Lung (tissue), 12 donors: ENCODE data around the gene KCNG2. TPM values are rescaled to one million over a fixed set of nuclear protein-coding genes. Genes with fewer than 3 reads are reported as not detected.

Experiments
- ATAC-seq: fragments of 200-7000 bp; cut with Tn5 transposase; one replicate; pipeline ENCODE4 v1.9.1; 2020; ENCODE audit warnings: moderate number of reproducible peaks; ENCODE audit not compliant: insufficient read depth, low FRiP score
- DNase-seq, 3 donors: peaks; one replicate each; pipeline ENCODE4 v3.0.0-alpha.2; 2013 to 2017
- H3K27ac ChIP-seq, 2 donors: one replicate each; pipeline ENCODE4 v1.5.1; 2013; ENCODE audit warnings: mild to moderate bottlenecking in 2 of 2, moderate library complexity in 2 of 2, control low read depth in 1 of 2, inconsistent platforms in 1 of 2, low read depth in 1 of 2, low read length in 1 of 2
- H3K27me3 ChIP-seq, 3 donors: one replicate each; pipeline ENCODE4 v1.5.1; 2013; ENCODE audit warnings: low read length in 2 of 3; ENCODE audit not compliant: control insufficient read depth in 3 of 3, insufficient read depth in 3 of 3
- H3K36me3 ChIP-seq, 4 donors: one replicate each; pipeline ENCODE4 v1.5.1; 2013; ENCODE audit warnings: low read length in 4 of 4, mild to moderate bottlenecking in 1 of 4, moderate library complexity in 1 of 4; ENCODE audit not compliant: control insufficient read depth in 4 of 4, insufficient read depth in 4 of 4
- H3K4me1 ChIP-seq, 5 donors: one replicate each; pipeline ENCODE4 v1.5.1; 2013; ENCODE audit warnings: low read length in 5 of 5, mild to moderate bottlenecking in 2 of 5, moderate library complexity in 1 of 5; ENCODE audit not compliant: control insufficient read depth in 5 of 5, insufficient read depth in 5 of 5
- H3K4me3 ChIP-seq: one replicate; pipeline ENCODE4 v1.5.1; 2013; ENCODE audit warnings: mild to moderate bottlenecking, control low read depth, moderate library complexity
- H3K9ac ChIP-seq, 2 donors: one replicate each; pipeline ENCODE4 v1.5.1; 2013; ENCODE audit warnings: low read length in 2 of 2, control low read depth in 1 of 2; ENCODE audit not compliant: insufficient read depth in 1 of 2
- H3K9me3 ChIP-seq, 4 donors: one replicate each; pipeline ENCODE4 v1.5.1; 2013; ENCODE audit warnings: low read length in 3 of 4, mild to moderate bottlenecking in 1 of 4, moderate library complexity in 1 of 4; ENCODE audit not compliant: control insufficient read depth in 4 of 4, insufficient read depth in 3 of 4
- CTCF ChIP-seq: IDR thresholded peaks from 2 replicates; pipeline ENCODE4 v1.5.1; 2012; ENCODE audit warnings: mild to moderate bottlenecking; ENCODE audit errors: control extremely low read depth, extremely low read depth
- WGBS, 2 donors: extraction: QIAGEN DNeasy Blood & Tissue Kit; methylation state at CpG; one replicate each; pipeline ENCODE4 v1.1.7; 2013; 5-methylcytosine and 5-hydroxymethylcytosine counted together
- polyA plus RNA-seq, 2 donors: library from polyadenylated mRNA; stranded (reverse); fragments of 200-250 nt; gene quantifications; one replicate each; pipeline ENCODE4 v1.2.1, GENCODE V29; 2013
- total RNA-seq, 2 donors: library from RNA; depleted of rRNA in 1 of 2; stranded (reverse); fragments of >200 nt in 1 of 2; gene quantifications; one replicate each; pipeline ENCODE4 v1.2.1, GENCODE V29; 2014 to 2021
- donor health status: control.
- donor health status: control.
- donor health status: Bipolar disorder and iron deficiency.
- donor health status: healthy.
- donor health status: DM: yes; HTN: yes; CAD: no.

KCNG2 gene
- total and polyA plus RNA-seq, 4 donors = 0.16 to 1.8 (median 1.2) TPM

DNA sequence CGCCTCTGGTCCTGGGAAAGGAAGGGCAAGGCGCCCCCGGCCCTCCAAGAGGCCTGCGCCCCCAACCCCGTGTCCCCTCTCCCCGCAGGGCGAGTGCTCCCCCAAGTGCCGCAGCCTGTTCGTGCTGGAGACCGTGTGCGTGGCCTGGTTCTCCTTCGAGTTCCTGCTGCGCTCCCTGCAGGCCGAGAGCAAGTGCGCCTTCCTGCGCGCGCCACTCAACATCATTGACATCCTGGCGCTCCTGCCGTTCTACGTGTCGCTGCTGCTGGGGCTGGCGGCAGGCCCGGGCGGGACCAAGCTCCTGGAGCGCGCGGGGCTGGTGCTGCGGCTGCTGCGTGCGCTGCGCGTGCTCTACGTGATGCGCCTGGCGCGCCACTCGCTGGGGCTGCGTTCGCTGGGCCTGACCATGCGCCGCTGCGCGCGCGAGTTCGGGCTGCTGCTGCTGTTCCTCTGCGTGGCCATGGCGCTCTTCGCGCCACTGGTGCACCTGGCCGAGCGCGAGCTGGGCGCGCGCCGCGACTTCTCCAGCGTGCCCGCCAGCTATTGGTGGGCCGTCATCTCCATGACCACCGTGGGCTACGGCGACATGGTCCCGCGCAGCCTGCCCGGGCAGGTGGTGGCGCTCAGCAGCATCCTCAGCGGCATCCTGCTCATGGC lies 101.3 kb downstream of the KCNG2 start:
- H3K9ac ChIP-seq = no peak overlapping the region
- no peak overlapping the region for H3K27ac ChIP-seq
- H3K27me3 ChIP-seq = no peaks in the 10 kb centered on the region
- TF ChIP-seq CTCF = no peak
- no peak for DNase-seq
- peaks cover 0 to 20% (median 6%) of the 10 kb centered on the region in 4 donors for H3K36me3 ChIP-seq
- H3K4me1 ChIP-seq = peaks cover 0 to 3% (median 0%) of the 10 kb centered on the region in 5 donors
- no peak for ATAC-seq
- 70 to 85% methylated on average over 65 to 70 of the region's 70 CpGs for WGBS, 2 donors
- no peak overlapping the region for H3K4me3 ChIP-seq
- H3K9me3 ChIP-seq = peaks cover 0 to 19% (median 8%) of the 10 kb centered on the region in 4 donors

DNA sequence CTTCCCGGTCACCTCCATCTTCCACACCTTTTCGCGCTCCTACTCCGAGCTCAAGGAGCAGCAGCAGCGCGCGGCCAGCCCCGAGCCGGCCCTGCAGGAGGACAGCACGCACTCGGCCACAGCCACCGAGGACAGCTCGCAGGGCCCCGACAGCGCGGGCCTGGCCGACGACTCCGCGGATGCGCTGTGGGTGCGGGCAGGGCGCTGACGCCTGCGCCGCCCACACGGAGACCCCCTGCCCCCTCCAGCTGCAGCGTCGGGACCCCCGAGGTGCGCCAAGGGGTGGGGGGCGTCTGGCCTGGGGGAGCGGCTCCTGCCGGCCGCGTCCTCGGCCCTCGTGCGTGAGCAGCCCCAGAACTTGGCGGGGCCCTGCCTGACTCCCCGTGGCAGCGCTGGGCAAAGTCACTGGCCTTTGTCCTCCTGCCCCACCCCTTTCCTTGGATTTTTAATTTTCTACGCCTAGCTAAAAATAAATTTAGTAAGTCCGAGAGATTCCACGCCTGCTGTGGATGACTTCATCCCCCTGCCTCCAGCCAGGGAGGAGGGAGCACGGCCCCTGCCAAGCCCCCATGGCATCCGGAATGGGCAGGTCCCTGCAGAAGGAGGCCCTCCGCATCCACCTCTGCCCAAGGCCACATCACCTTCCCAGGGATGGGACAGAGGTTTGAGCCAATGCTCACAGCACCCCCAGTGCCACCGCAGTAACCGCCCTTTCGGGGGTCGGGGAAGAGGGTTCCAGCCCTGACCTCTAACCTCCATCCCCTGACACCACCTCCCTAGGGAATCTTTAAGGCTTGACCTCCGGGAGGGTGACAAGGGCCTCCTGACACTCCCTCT lies 102.1 kb downstream of the KCNG2 start:
- Histone ChIP-seq H3K36me3 (peaks cover 0 to 27% (median 6%) of the 10 kb centered on the region in 4 donors), H3K9ac (no peak overlapping the region), H3K27me3 (no peaks in the 10 kb centered on the region), H3K9me3 (peaks cover 0 to 19% (median 6%) of the 10 kb centered on the region in 4 donors), H3K27ac (no peak overlapping the region), H3K4me1 (peaks cover 0 to 3% (median 0%) of the 10 kb centered on the region in 5 donors), H3K4me3 (no peak overlapping the region)
- no peak for DNase-seq
- TF ChIP-seq CTCF = no peak
- no peak for ATAC-seq
- 81 to 94% methylated on average over 53 of the region's 53 CpGs for WGBS, 2 donors

DNA sequence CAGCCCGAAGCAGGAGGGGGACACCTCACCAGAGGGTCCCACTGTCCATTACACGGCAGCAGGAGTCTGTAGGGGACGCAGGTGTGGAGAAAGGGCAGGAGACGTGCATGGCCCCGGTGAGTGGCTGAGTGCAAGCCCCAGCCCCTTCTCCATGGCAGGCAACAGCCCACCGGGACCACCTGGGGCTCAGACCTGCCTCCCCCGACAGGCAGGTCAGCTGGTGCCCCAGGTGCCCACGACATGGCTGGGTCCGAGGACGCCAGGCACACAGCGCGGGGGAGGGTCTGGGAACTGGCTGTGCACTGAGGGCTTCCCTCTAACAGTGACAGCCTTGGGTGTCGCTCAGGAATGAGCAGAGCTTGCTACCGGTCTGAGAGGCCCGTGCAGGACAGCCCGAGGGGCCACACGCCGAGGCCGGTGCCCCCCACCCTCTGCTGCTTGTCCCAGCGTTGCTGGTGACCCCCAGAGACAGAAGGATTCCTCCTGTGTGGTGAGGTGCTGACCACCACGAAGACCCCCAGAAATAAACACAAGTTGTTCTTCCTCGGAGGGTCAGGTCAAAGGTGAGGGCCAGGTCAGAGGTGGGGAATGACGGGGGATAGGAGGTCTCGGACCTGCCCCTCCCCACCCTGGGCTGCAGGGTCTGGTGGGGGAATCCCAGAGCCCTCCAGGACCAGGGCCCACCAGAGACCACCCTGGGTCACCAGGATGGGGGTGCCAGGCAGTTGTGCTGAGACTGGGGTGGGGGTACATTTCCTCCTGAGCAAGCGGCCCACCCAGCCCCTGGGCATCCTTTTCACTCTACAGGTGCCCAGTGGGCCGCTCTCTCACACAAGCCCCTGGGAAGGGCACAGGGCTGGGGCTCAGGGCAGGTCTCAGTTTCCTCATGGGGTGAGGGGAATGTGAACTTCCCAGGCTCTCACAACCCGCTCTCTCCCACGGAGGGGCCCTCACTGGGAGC lies 103.2 kb downstream of the KCNG2 start:
- Histone ChIP-seq H3K9me3 (peaks cover 0 to 19% (median 3%) of the 10 kb centered on the region in 4 donors), H3K27ac (no peak overlapping the region), H3K4me3 (no peak overlapping the region), H3K9ac (no peak overlapping the region), H3K36me3 (peaks cover 0 to 29% (median 6%) of the 10 kb centered on the region in 4 donors), H3K4me1 (peaks cover 0 to 7% (median 0%) of the 10 kb centered on the region in 5 donors), H3K27me3 (no peaks in the 10 kb centered on the region)
- 95 to 97% methylated on average over 27 to 28 of the region's 28 CpGs for WGBS, 2 donors
- no peak for ATAC-seq
- no peak for DNase-seq
- no peak for TF ChIP-seq CTCF
